Skeletal muscle tissue (tissue), 4 donors: ENCODE data around the gene DPF1. TPM values are rescaled to one million over a fixed set of nuclear protein-coding genes. Genes with fewer than 3 reads are reported as not detected.

Experiments used
- H3K27ac ChIP-seq: one replicate; pipeline ENCODE4 v1.7.0; 2013; ENCODE audit warnings: mild to moderate bottlenecking, low read depth, low read length, inconsistent platforms
- H3K27me3 ChIP-seq, 3 donors: one replicate each; pipeline ENCODE4 v1.7.0; 2013; ENCODE audit warnings: low read length in 3 of 3; ENCODE audit not compliant: control insufficient read depth in 3 of 3, insufficient read depth in 3 of 3
- H3K36me3 ChIP-seq, 3 donors: one replicate each; pipeline ENCODE4 v1.7.0; 2013; ENCODE audit warnings: low read length in 3 of 3; ENCODE audit not compliant: control insufficient read depth in 3 of 3, insufficient read depth in 3 of 3
- H3K4me1 ChIP-seq, 3 donors: one replicate each; pipeline ENCODE4 v1.7.0; 2013; ENCODE audit warnings: low read length in 3 of 3, mild to moderate bottlenecking in 3 of 3; ENCODE audit not compliant: control insufficient read depth in 3 of 3, insufficient read depth in 3 of 3
- H3K4me3 ChIP-seq, 3 donors: one replicate each; pipeline ENCODE4 v1.7.0; 2013; ENCODE audit warnings: low read length in 3 of 3
- H3K9ac ChIP-seq, 3 donors: one replicate each; pipeline ENCODE4 v1.7.0; 2013; ENCODE audit warnings: low read length in 3 of 3, mild to moderate bottlenecking in 3 of 3, moderate library complexity in 2 of 3, low read depth in 1 of 3
- H3K9me3 ChIP-seq, 3 donors: one replicate each; pipeline ENCODE4 v1.7.0; 2013; ENCODE audit warnings: low read length in 3 of 3; ENCODE audit not compliant: control insufficient read depth in 3 of 3
- total RNA-seq: library from RNA; depleted of rRNA; stranded (reverse); fragments of >200 nt; gene quantifications from one replicate; pipeline ENCODE4 v1.2.3, GENCODE V29; 2014
- donor health status: Osteomylitis.

DPF1 gene
- total RNA-seq, 1 donor from 2014 or later = 1.0 TPM

DNA sequence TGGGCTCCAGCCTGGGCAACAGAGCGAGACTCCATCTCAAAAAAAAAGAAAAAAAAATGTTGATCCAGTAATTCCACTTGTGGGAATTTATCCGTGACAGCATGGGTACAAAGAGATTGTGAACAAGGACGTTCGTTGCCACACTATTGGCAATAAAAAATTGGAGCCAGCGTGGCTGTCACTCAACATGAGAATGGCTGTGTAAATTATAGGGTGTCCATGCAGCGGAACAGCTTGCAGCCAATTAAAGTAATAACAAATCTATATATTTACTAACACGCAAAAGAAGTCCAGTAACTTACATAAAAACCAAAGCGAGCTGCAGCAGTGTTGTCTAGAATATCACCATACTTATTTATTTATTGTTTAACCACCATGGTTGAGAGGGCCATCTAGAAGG lies 19.3 kb downstream of the DPF1 start:
- Histone ChIP-seq H3K4me3 (no peak overlapping the region), H3K36me3 (peaks cover 34 to 62% (median 37%) of the 10 kb centered on the region in 3 donors), H3K27me3 (peaks cover 0 to 10% (median 7%) of the 10 kb centered on the region in 3 donors)

GRCh38 chr19:38204096-38204495 lies 19.9 kb downstream of the DPF1 start:
- no peak overlapping the region for H3K4me3 ChIP-seq
- peaks cover 0 to 4% (median 2%) of the 10 kb centered on the region in 3 donors for H3K4me1 ChIP-seq
- no peak overlapping the region for H3K9ac ChIP-seq
- H3K27ac ChIP-seq = no peak overlapping the region
- peaks cover 0 to 4% (median under 1%) of the 10 kb centered on the region in 3 donors for H3K27me3 ChIP-seq
- H3K9me3 ChIP-seq = no peaks in the 10 kb centered on the region
- H3K36me3 ChIP-seq = peaks cover 37 to 67% (median 39%) of the 10 kb centered on the region in 3 donors

More for the DNA sequence above, 19.3 kb downstream of the DPF1 start:
- Histone ChIP-seq H3K27ac (no peak overlapping the region), H3K4me1 (peaks cover 4 to 10% (median 9%) of the 10 kb centered on the region in 3 donors), H3K9me3 (no peaks in the 10 kb centered on the region), H3K9ac (no peak overlapping the region)

DNA sequence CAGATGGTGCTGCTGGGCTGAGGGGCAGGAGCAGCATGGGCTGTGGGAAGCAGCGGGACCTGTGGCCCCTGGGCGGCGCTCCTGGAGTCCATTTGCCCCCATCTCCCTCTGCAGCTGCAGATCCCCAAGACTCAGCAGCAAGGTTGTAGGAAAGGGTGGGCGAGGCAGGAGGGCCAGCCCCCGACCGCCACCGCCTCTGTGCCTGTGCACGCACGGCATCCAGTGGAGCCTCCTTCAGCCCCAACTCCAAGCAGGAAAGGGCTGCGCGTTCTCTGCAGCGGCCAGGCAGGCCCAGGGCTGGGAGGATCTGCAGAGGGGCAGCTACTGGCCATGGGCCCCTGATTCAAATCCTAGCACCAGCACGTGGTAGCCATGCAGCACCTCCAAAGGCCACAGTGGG lies 20.8 kb downstream of the DPF1 start:
- H3K36me3 ChIP-seq = peaks cover 43 to 76% (median 45%) of the 10 kb centered on the region in 3 donors
- no peak overlapping the region for H3K4me3 ChIP-seq

GRCh38 chr19:38202504-38202903 lies 21.5 kb downstream of the DPF1 start:
- peaks cover 45 to 78% (median 46%) of the 10 kb centered on the region in 3 donors for H3K36me3 ChIP-seq
- no peaks in the 10 kb centered on the region for H3K9me3 ChIP-seq
- H3K4me3 ChIP-seq = no peak overlapping the region
- no peak overlapping the region for H3K9ac ChIP-seq
- no peak overlapping the region for H3K27ac ChIP-seq
- H3K4me1 ChIP-seq = no peaks in the 10 kb centered on the region
- H3K27me3 ChIP-seq = no peaks in the 10 kb centered on the region

More for the DNA sequence above, 20.8 kb downstream of the DPF1 start:
- Histone ChIP-seq H3K27me3 (no peaks in the 10 kb centered on the region), H3K9ac (no peak overlapping the region), H3K4me1 (no peaks in the 10 kb centered on the region), H3K9me3 (no peaks in the 10 kb centered on the region), H3K27ac (no peak overlapping the region)

- Histone ChIP-seq H3K9ac (no peak overlapping the region), H3K4me3 (no peak overlapping the region), H3K27me3 (no peaks in the 10 kb centered on the region), H3K4me1 (no peaks in the 10 kb centered on the region), H3K36me3 (peaks cover 45 to 78% (median 47%) of the 10 kb centered on the region in 3 donors), H3K27ac (no peak overlapping the region), H3K9me3 (no peaks in the 10 kb centered on the region)
Observed at GRCh38 chr19:38201731-38202130, 22.3 kb downstream of the DPF1 start.

DNA sequence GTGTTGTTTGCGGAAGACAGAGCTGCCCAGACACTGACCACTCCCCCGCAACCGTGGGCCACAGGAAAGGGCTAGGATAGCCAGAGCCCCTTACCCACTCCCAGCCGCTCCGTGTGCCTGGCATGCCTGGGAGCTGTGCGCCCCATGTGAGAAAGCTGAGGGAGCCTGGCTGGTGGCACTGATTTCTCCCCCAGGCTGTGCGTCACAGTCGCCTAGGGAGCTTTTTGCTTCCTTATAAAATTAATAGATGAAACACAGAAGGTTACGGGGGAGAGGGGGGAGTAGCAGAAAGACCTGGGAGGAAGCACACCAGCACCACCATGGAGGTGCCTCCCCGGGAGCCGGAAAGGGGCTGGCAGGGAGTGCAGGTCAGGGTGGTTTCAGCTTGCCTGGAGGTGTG lies 24.7 kb downstream of the DPF1 start:
- H3K9me3 ChIP-seq = no peaks in the 10 kb centered on the region
- no peak overlapping the region for H3K9ac ChIP-seq
- H3K4me3 ChIP-seq = no peak overlapping the region
- H3K27ac ChIP-seq = no peak overlapping the region
- H3K27me3 ChIP-seq = no peaks in the 10 kb centered on the region
- H3K36me3 ChIP-seq = peaks cover 39 to 79% (median 49%) of the 10 kb centered on the region in 3 donors
- H3K4me1 ChIP-seq = no peaks in the 10 kb centered on the region

DNA sequence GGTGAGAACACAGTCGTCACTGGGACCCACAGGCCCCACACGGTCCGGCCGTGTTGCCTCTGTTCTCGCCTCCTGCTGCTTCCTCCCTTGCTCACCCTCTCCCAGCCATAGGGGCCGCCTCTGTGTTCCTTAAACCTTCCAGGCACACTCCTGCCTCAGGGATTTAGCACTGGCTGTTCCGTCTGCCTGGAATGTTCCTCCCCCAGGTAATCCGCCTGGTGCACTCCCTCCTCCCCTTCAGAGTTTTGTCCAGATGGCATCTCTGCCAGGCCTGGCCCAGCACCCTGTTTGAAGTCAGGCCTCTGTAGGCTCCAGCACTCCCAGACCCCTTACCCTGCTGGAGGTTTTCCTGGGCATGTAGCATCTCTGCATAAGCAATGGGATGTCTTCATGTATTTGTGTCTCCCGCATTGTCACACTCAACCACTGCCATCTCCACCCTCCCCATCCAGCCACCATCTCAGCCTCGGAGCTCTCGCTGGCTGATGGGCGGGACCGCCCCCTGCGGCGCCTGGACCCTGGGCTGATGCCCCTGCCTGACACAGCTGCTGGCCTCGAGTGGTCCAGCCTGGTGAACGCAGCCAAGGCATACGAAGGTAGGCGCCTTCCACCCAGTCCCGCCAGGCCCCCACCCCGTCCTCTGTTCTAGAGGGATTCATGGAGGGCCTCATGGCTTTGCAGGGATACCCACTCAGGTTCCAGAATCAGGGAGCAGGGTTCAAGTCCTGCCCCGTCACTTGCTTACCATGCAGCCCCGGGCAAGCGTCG lies 25.9 kb downstream of the DPF1 start:
- Histone ChIP-seq H3K9ac (no peak overlapping the region), H3K9me3 (no peaks in the 10 kb centered on the region), H3K27me3 (no peaks in the 10 kb centered on the region), H3K4me1 (no peaks in the 10 kb centered on the region), H3K36me3 (peaks cover 33 to 78% (median 43%) of the 10 kb centered on the region in 3 donors), H3K4me3 (no peak overlapping the region), H3K27ac (no peak overlapping the region)

GRCh38 chr19:38196948-38197656 lies 26.9 kb downstream of the DPF1 start:
- Histone ChIP-seq H3K4me3 (no peak overlapping the region), H3K4me1 (no peaks in the 10 kb centered on the region), H3K27me3 (no peaks in the 10 kb centered on the region), H3K27ac (no peak overlapping the region), H3K9ac (no peak overlapping the region), H3K36me3 (peaks cover 34 to 76% (median 42%) of the 10 kb centered on the region in 3 donors), H3K9me3 (no peaks in the 10 kb centered on the region)

- Histone ChIP-seq H3K9me3 (no peaks in the 10 kb centered on the region), H3K27me3 (no peaks in the 10 kb centered on the region), H3K4me3 (no peak overlapping the region), H3K4me1 (no peaks in the 10 kb centered on the region), H3K36me3 (peaks cover 28 to 74% (median 37%) of the 10 kb centered on the region in 3 donors), H3K9ac (no peak overlapping the region), H3K27ac (no peak overlapping the region)
Observed at GRCh38 chr19:38196245-38196837, 27.7 kb downstream of the DPF1 start.

DNA sequence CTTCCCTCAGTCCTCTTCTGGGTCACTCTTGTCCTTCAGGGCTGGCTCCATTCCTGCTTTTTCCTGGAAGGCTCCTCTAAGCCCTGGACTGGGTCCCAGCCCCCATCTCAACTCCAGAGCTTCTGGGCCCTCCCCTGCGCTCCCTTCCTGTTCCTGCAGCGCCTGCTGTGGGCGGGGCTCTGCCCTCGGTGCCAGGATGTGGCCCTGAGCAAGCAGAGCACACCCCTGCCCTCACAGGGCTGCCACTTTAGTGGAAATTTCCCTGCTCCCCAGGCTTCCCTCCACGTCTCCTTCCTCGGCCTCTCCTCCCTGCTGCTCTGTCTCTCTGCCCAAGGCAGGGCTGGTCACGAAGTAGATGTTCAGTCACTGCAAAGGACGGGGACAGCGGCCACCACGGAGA lies 28.8 kb downstream of the DPF1 start:
- H3K4me1 ChIP-seq = no peaks in the 10 kb centered on the region
- peaks cover 26 to 66% (median 32%) of the 10 kb centered on the region in 3 donors for H3K36me3 ChIP-seq
- no peak overlapping the region for H3K9ac ChIP-seq
- H3K4me3 ChIP-seq = no peak overlapping the region
- no peaks in the 10 kb centered on the region for H3K27me3 ChIP-seq
- H3K9me3 ChIP-seq = no peaks in the 10 kb centered on the region
- H3K27ac ChIP-seq = no peak overlapping the region
